ENCODE measurements around the gene RAD51B.
A peak's percentile ranks its signal among the peaks of the same experiment; 100 is the strongest.
"Not testable (repeated sequence)": the region's sequence is repeated elsewhere in the genome, so short reads cannot be mapped to it uniquely, and the experiment has no call there.

Gene RAD51B

GRCh38 chr14:68112442-68112841, 292.9 kb downstream of the RAD51B start:
- no peak for DNase-seq (ENCODE audit: low read depth)

GRCh38 chr14:68113343-68113930, 293.9 kb downstream of the RAD51B start:
- DNase-seq (ENCODE audit: low read depth) = no peak

DNA sequence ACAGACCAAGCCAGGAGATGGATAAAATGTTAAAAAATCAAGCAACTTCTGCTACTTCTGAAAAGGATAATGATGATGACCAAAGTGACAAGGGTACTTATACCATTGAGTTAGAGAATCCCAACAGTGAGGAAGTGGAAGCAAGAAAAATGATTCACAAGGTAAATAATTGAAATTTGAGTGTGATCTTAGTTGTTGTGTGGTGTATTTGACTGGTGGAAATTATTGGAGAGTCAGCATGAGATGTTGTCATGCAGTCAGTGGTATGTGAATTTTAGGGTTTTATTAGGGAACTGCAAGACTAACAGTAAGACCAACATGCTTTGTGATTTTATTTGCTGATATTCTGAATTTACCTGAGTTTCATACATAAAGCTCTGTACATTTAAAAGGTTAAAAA, 296.4 kb downstream of the RAD51B start:
- DNase-seq (ENCODE audit: low read depth) = not testable (repeated sequence)

DNA sequence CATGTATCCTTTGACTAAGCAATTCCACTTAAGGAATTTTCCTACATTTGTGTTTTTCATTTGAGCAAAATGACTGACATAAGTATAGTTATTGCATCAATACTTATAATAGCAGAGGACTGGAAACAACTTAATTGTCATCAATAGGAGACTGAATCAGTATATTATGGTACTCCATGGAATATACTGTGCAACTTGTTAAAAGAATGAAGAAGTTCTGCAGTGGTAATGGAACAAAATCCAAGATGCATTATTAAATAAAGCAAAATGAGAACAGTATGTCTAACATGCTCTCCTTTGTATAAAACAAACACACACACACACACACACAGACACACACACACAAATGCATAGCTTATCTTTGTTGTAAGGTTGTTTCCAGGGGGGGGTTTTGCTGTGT, 303.1 kb downstream of the RAD51B start:
- DNase-seq (ENCODE audit: low read depth) = no peak

- DNase-seq (ENCODE audit: low read depth) = no peak
These were observed 304.5 kb downstream of the RAD51B start for GRCh38 chr14:68124050-68124449.

- peak; percentile 87 for DNase-seq (ENCODE audit: low read depth)
These were observed 305.6 kb downstream of the RAD51B start for GRCh38 chr14:68124979-68125731.

DNA sequence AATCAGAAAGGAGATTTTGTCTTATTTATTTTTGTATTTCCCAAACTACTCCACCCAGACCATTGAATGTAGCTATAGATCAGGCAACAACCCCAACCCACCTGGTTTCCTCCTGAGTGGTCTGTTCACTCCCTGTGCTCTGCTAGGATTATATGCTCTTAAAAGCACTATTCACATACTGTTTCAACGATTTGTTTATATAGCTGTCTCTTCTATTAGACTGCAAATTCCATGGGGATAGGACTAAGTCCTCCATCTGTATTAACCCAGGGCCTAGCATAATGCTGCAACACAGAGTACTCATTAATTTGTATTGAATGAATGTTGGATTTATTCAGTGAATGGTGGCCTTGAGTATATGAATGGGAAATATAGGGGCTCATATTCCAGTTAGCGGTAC, 307.6 kb downstream of the RAD51B start:
- DNase-seq (ENCODE audit: low read depth) = no peak

DNA sequence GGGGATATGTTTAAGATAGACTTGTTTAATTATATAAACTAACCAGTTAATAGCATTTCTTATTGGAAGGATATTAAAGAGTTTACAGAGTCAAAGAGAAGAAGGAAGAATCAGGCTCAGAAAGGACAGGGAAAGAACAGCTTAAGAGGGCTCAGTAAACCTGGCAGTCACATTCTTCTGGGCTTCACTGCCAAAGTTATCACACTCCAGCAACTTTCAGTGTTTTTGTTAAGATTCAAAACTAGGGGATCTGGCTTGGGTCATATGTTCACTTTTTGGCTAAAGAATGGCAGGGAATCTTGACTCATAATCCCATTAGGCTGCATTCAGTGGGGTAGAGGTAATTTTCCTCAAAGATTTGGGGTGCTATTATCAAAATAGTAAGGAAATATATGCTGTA, 312.3 kb downstream of the RAD51B start:
- no peak for DNase-seq (ENCODE audit: low read depth)

- no peak for DNase-seq (ENCODE audit: low read depth)
These were observed 313.1 kb downstream of the RAD51B start for GRCh38 chr14:68132563-68133121.

DNA sequence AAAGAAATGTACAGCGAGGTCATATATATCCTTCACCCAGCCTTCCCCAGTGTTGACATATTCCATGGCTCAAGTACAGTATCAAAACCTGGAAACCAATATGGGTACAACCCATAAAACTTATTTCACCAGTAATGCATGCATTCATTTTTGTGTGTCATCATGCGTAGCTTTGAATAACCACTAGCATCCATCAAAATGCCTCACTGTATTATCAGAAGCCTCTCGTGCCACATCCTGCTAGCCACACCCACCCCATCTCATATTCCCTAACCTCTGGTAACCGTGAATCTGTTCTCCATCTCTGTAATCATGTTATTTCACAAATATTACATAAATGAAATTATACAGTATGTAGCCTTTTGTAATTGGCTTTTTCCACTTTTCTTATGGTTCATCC, 314.3 kb downstream of the RAD51B start:
- no peak for DNase-seq (ENCODE audit: low read depth)

DNA sequence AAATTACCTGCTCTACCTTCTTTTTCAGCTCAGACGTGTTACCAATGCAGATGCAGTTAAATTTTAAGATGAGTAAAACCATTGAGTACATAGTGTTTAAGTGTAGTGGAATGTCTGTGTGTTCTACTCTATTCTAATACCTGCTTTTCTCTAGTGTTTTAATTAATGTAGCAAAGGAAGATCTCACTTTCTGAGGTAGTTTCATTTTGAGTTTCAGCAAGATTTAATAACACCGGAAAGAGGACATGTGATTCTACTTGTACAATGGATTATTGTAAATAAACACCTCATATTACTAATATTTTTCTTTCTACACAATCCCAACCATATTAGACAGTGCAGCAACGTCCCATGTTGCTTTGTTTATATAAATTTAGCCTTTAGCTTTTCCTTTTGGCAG, 315.4 kb downstream of the RAD51B start:
- no peak for DNase-seq (ENCODE audit: low read depth)

- peak; percentile 73 for DNase-seq (ENCODE audit: low read depth)
These were observed 316.0 kb downstream of the RAD51B start for GRCh38 chr14:68135566-68135965.

DNA sequence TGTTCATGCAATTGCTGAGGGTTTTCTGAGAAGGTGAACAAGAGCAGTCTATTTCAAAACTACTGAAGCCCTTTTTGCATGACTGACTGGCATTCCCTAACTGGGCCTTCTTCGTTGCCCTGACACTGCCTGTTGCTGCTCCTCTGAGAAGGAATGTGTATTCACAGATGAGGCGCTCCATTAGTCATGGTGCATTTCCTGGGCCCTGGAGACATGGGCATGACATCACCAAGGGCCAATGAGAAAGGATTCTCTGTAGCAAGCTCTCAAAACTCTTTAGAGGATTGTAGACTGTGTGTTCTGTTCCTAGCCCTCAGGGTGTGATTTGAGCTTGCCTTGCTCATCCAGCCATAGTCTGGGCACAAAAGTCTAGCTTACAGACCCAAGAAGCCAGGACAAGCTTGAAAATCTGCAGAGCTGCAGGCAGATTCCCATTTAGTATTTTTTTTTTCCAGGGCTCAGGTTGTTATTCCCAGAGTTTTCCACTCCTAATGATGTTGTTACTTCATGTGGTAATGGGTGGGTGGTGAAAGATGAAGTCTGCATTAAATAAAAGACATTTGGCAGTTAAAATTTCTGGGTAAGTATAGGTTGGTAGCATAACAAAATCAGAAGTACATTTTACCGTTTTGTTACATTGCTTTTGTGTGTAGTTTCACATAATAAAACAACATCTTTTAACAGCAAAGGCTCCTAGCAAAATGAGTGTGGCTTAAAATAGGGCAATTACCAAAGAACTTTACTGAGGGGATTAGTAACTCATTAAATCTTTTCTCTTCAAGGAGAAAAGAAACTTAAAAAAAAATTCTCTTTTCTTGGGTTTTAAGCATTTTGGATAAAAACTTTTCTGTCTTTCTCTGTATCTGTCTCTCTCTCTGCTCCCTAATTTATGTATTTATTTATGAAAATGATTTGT, 318.4 kb downstream of the RAD51B start:
- peak; percentile 100 for DNase-seq (ENCODE audit: low read depth)

- no peak for DNase-seq (ENCODE audit: low read depth)
These were observed 320.0 kb downstream of the RAD51B start for GRCh38 chr14:68139431-68140075.

- DNase-seq (ENCODE audit: low read depth) = peak; percentile 97
These were observed 320.6 kb downstream of the RAD51B start for GRCh38 chr14:68140076-68140741.

DNA sequence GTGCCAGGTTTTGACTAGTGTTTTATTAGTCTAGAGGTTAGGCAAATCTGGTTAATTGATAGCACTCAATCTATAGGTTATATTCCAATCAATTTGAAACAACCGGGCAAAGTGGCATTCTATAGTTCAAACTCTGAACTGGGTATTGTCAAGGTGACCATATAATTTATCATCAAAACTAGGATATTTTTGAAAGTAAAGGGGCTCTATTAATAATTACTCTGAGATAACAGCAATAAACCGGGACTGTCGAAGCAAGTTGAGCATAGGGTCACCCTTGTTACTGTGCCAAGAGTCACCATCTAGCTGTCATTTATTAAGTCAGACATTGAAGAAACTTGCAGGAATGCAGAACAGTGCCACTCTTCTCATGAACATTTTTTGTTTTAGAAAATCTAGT, 321.2 kb downstream of the RAD51B start:
- DNase-seq (ENCODE audit: low read depth) = no peak

- peak; percentile 77 for DNase-seq (ENCODE audit: low read depth)
These were observed 321.9 kb downstream of the RAD51B start for GRCh38 chr14:68141281-68142088.

DNA sequence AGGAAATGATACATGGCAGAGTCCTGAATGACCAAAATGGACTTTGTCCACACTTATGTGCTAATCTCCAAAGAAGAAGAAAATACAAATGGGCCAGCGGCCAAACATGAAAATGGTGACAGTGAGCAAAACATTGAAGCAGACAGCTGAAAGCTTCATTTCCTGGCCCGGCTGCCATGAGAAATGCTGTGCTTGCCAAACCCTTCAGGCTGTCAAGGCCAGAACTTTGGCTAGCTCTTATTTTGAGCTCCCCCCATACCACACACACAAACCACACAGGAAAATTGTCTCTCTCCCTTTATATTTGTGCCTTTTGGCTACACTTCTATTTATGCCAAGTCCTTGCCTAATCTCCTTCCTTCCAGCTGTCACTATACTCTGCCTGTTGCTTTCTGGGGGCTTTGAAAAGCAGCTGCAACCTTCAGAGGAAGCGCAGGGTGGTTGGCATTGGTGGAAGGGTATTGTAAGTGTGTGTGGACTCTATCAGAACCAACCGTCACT, 323.8 kb downstream of the RAD51B start:
- peak; percentile 95 for DNase-seq (ENCODE audit: low read depth)

GRCh38 chr14:68144051-68144681, 324.6 kb downstream of the RAD51B start:
- DNase-seq (ENCODE audit: low read depth) = peak; percentile 97

DNA sequence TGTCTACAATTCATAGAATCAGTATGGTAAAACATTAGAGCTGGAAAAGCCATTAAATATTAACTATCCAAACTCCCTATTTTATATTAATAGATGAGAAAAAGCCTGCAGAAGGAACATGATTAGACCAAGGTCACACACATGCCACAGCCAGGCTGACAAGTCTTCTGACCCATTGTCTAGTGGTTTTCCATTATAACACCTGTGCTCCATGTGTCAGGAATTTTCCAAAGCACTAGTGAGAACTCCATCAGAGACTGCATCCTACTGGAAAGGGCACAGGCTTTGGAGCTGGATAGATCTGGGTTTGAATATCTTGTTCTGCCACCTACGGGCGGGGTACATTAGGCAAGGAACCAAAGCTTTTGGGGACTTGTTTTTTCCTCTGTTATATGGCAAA, 325.5 kb downstream of the RAD51B start:
- no peak for DNase-seq (ENCODE audit: low read depth)

All from iris pigment epithelial cell (primary cell).